Measurements from ENCODE around the gene DIMT1.

GRCh38 chr5:62450259-62450658, 46.6 kb upstream of the DIMT1 start:
- TF ChIP-seq GATA3 (IDR thresholded peaks at IDR 0.05; ENCODE audit: low read depth, low read length) (no peak), GATA2 (IDR thresholded peaks at IDR 0.05; ENCODE audit: low read depth, low read length) (no peak)
